HCT116 (cell line): ENCODE data around the gene MXI1. TPM values are rescaled to one million over a fixed set of nuclear protein-coding genes. Genes with fewer than 3 reads are reported as not detected.

Experiments
- ATAC-seq: fragments of 200-7000 bp; cut with Tn5 transposase; 2 replicates; pipeline ENCODE4 v1.9.1; 2020; ENCODE audit warnings: mild to moderate bottlenecking, moderate library complexity
- BruUV-seq: library from RNA; stranded (reverse); fragments of 400-500 nt; replicated peaks from 2 replicates; lab custom pipeline; 2021; lab: Mats Ljungman, UMichigan
- CTCF ChIA-PET: fragments of 300-600 bp; sonication (Branson Sonifier 250); formaldehyde crosslinking; loops from one replicate; lab custom pipeline; 2021; ENCODE audit warnings: antibody characterized with exemption; lab: Charles Lee
- POLR2A ChIA-PET: fragments of 300-600, 350-600 bp; sonication (Branson Sonifier 250); formaldehyde crosslinking; loops from one replicate; lab custom pipeline; 2021; ENCODE audit warnings: antibody characterized with exemption; lab: Charles Lee
- RAD21 ChIA-PET, 2 experiments: fragments of 300-600 bp; sonication (Branson Sonifier 250); formaldehyde crosslinking; loops; one replicate each; lab custom pipeline; 2023; ENCODE audit warnings: low total read pairs in 2 of 2; ENCODE audit not compliant: uncharacterized antibody in 2 of 2, unreplicated experiment in 2 of 2, low non-redundant PET in 1 of 2; lab: Charles Lee
- DNase-seq: peaks from one replicate; pipeline ENCODE4 v3.0.0-alpha.2; 2010; ENCODE audit warnings: low read depth, low spot score
- H2AFZ ChIP-seq: fragments of 200-600 bp; shearing (Covaris generic), sonication (generic); 2 replicates; pipeline ENCODE4 v1.6.1; 2017; ENCODE audit warnings: low read depth, mixed run types, mixed read lengths, antibody characterized with exemption, low read length; ENCODE audit not compliant: poor library complexity, severe bottlenecking
- H3K27ac ChIP-seq: 2 replicates; pipeline ENCODE4 v1.5.1; 2012; ENCODE audit warnings: low read depth, low read length
- H3K27me3 ChIP-seq: fragments of 200-600 bp; sonication (generic); 2 replicates; pipeline ENCODE4 v1.6.1; 2016; ENCODE audit warnings: mixed run types, low read length, mixed read lengths; ENCODE audit not compliant: insufficient read depth
- H3K36me3 ChIP-seq, 2 experiments: fragments of 200-500 bp in 1 of 2; fragments of 200-600 bp in 1 of 2; sonication (Bioruptor generic) in 1 of 2; sonication (generic) in 1 of 2; 2 replicates each; pipeline versions ENCODE4 v1.5.1 to v1.6.1; 2014 to 2016; ENCODE audit warnings: low read length in 2 of 2, inconsistent platforms in 1 of 2, mixed read lengths in 1 of 2, mixed run types in 1 of 2; ENCODE audit not compliant: insufficient read depth in 2 of 2, control insufficient read depth in 1 of 2
- H3K4me1 ChIP-seq, 2 experiments: fragments of 200-600 bp in 1 of 2; sonication (generic) in 1 of 2; 2 replicates each; pipeline versions ENCODE4 v1.5.1 to v1.6.1; 2012 to 2017; ENCODE audit warnings: low read length in 2 of 2, inconsistent platforms in 1 of 2, mild to moderate bottlenecking in 1 of 2, mixed read lengths in 1 of 2, mixed run types in 1 of 2, moderate library complexity in 1 of 2; ENCODE audit not compliant: insufficient read depth in 2 of 2, control insufficient read depth in 1 of 2
- H3K4me2 ChIP-seq: fragments of 200-600 bp; sonication (generic); 2 replicates; pipeline ENCODE4 v1.6.1; 2017; ENCODE audit warnings: mixed run types, low read length, mixed read lengths
- H3K4me3 ChIP-seq, 2 experiments: fragments of 200-600 bp in 1 of 2; sonication (generic) in 1 of 2; replicated peaks in 1 of 2; 2 replicates each; pipeline ENCODE4 v1.5.1; 2011 to 2016; ENCODE audit warnings: low read length in 2 of 2, control low read depth in 1 of 2, low read depth in 1 of 2, mild to moderate bottlenecking in 1 of 2, mixed read lengths in 1 of 2, mixed run types in 1 of 2
- H3K79me2 ChIP-seq: fragments of 200-600 bp; sonication (generic); 2 replicates; pipeline ENCODE4 v1.6.1; 2017; ENCODE audit warnings: mild to moderate bottlenecking, mixed run types, low read length, moderate library complexity, mixed read lengths; ENCODE audit not compliant: insufficient read depth
- H3K9ac ChIP-seq: fragments of 200-600 bp; sonication (generic); 2 replicates; pipeline ENCODE4 v1.6.1; 2016; ENCODE audit warnings: low read length, mixed read lengths
- H3K9me2 ChIP-seq: fragments of 200-600 bp; sonication (generic), shearing (Covaris generic); 2 replicates; pipeline ENCODE4 v1.6.1; 2017; ENCODE audit warnings: mixed run types, mild to moderate bottlenecking, moderate library complexity; ENCODE audit not compliant: insufficient read depth
- H3K9me3 ChIP-seq, 2 experiments: fragments of 200-500 bp in 1 of 2; fragments of 200-600 bp in 1 of 2; sonication (Bioruptor generic) in 1 of 2; sonication (generic) in 1 of 2; 2 replicates each; pipeline ENCODE4 v1.6.1; 2014 to 2017; ENCODE audit warnings: low read length in 2 of 2, mixed read lengths in 2 of 2, inconsistent platforms in 1 of 2, low read depth in 1 of 2, mild to moderate bottlenecking in 1 of 2, mixed run types in 1 of 2, moderate library complexity in 1 of 2; ENCODE audit not compliant: control insufficient read depth in 1 of 2, insufficient read depth in 1 of 2
- H4K20me1 ChIP-seq: fragments of 200-600 bp; sonication (generic), shearing (Covaris generic); 2 replicates; pipeline ENCODE4 v1.6.1; 2017; ENCODE audit warnings: mixed run types, mild to moderate bottlenecking, moderate library complexity; ENCODE audit not compliant: insufficient read depth
- ATF3 ChIP-seq: IDR thresholded peaks from 2 replicates; pipeline ENCODE4 v1.6.1; 2012
- CBX3 ChIP-seq: IDR thresholded peaks from 2 replicates; pipeline ENCODE4 v1.6.1; 2012; ENCODE audit warnings: low read depth
- CEBPB ChIP-seq: IDR thresholded peaks from 2 replicates; pipeline ENCODE4 v1.6.1; 2012; ENCODE audit warnings: low read depth
- EGR1 ChIP-seq: IDR thresholded peaks from 2 replicates; pipeline ENCODE4 v1.6.1; 2012; ENCODE audit warnings: low read depth
- ELF1 ChIP-seq: IDR thresholded peaks from 2 replicates; pipeline ENCODE4 v1.6.1; 2012; ENCODE audit warnings: low read depth, borderline replicate concordance
- EZH2 ChIP-seq: fragments of 200-600 bp; sonication (generic); IDR thresholded peaks from 2 replicates; pipeline ENCODE4 v1.6.1; 2017; ENCODE audit warnings: antibody characterized with exemption, mixed run types
- EZH2phosphoT487 ChIP-seq: fragments of 200-600 bp; IDR thresholded peaks from 2 replicates; pipeline ENCODE4 v1.6.1; 2018; ENCODE audit warnings: antibody characterized with exemption, borderline replicate concordance
- FOSL1 ChIP-seq: IDR thresholded peaks from 2 replicates; pipeline ENCODE4 v1.6.1; 2012; ENCODE audit warnings: low read depth
- JUND ChIP-seq: IDR thresholded peaks from 2 replicates; pipeline ENCODE4 v1.6.1; 2012
- POLR2A ChIP-seq: IDR thresholded peaks from 2 replicates; pipeline ENCODE4 v1.7.0; 2011; ENCODE audit warnings: borderline replicate concordance; ENCODE audit not compliant: insufficient read depth, insufficient read length; ENCODE audit errors: extremely low read depth
- POLR2AphosphoS5 ChIP-seq: IDR thresholded peaks from 2 replicates; pipeline ENCODE4 v1.6.1; 2011; ENCODE audit warnings: mild to moderate bottlenecking, low read depth, low read length, moderate library complexity
- RAD21 ChIP-seq: IDR thresholded peaks from 2 replicates; pipeline ENCODE4 v1.6.1; 2012; ENCODE audit warnings: low read depth, mild to moderate bottlenecking
- REST ChIP-seq: IDR thresholded peaks from 2 replicates; pipeline ENCODE4 v1.6.1; 2012; ENCODE audit warnings: low read depth
- SIN3A ChIP-seq: IDR thresholded peaks from 2 replicates; pipeline ENCODE4 v1.6.1; 2012; ENCODE audit warnings: low read depth
- SP1 ChIP-seq: IDR thresholded peaks from 2 replicates; pipeline ENCODE4 v1.6.1; 2012; ENCODE audit warnings: low read depth
- SRF ChIP-seq: IDR thresholded peaks from 2 replicates; pipeline ENCODE4 v1.6.1; 2012; ENCODE audit warnings: low read depth
- TCF7L2 ChIP-seq: IDR thresholded peaks from 2 replicates; pipeline ENCODE4 v1.7.0; 2011; ENCODE audit warnings: borderline replicate concordance, inconsistent platforms; ENCODE audit not compliant: insufficient read depth, insufficient read length; ENCODE audit errors: extremely low read depth
- YY1 ChIP-seq: IDR thresholded peaks from 2 replicates; pipeline ENCODE4 v1.6.1; 2011; ENCODE audit warnings: low read length, low read depth, moderate library complexity, mild to moderate bottlenecking; ENCODE audit not compliant: insufficient replicate concordance; ENCODE audit errors: extremely low read depth
- ZFX ChIP-seq: fragments of 450-650 bp; IDR thresholded peaks from 2 replicates; pipeline ENCODE4 v1.6.1; 2017
- ZNF274 ChIP-seq: fragments of 200-500 bp; sonication (Bioruptor generic); IDR thresholded peaks from 2 replicates; pipeline ENCODE4 v1.6.1; 2014; ENCODE audit warnings: mild to moderate bottlenecking, low read depth, low read length, inconsistent platforms
- intact Hi-C: fragments of 100-400 bp; cut with micrococcal nuclease; formaldehyde crosslinking; loops from 2 replicates; pipeline ENCODE4 v1.10.0; 2022
- total RNA-seq: library from RNA; stranded (reverse); gene quantifications from one replicate; pipeline ENCODE4 v1.2.1, GENCODE V29; 2021; ENCODE audit not compliant: unreplicated experiment

MXI1 gene
- total RNA-seq, 1 experiment from 2014 or later, result 57.0 TPM

- no peak overlapping the region for H2AFZ ChIP-seq
- no peaks in the 10 kb centered on the region for H3K27me3 ChIP-seq
- H3K4me1 ChIP-seq, result no peaks in the 10 kb centered on the region
- no peak overlapping the region for H3K9ac ChIP-seq
- intact Hi-C loops, result no loop called here
- no peaks in the 10 kb centered on the region for H4K20me1 ChIP-seq
- no peak overlapping the region for H3K4me2 ChIP-seq
- ChIA-PET POLR2A (interaction anchor here (0.5 kb wide), 1 partner anchor 32 kb away, joined by 4 read pairs; no protein-coding TSS in a partner anchor), RAD21 (no interaction called here), CTCF (interaction anchor here (1.1 kb wide), 1 partner anchor 46 kb away, joined by 3 read pairs; the partner anchor contains the start of gene SMNDC1)
- H3K9me2 ChIP-seq, result no peaks in the 10 kb centered on the region
- H3K36me3 ChIP-seq, result no peaks in the 10 kb centered on the region; a peak in 1 of 4 replicates
- no peak for ATAC-seq
- TF ChIP-seq SP1 (no peak), CEBPB (no peak), SIN3A (no peak)
- H3K27ac ChIP-seq, result no peak overlapping the region
- DNase-seq, result no peak
- no peaks in the 10 kb centered on the region for H3K79me2 ChIP-seq
- H3K4me3 ChIP-seq, result no peak overlapping the region
- no TSS peak for BruUV-seq
- H3K9me3 ChIP-seq, result no peaks in the 10 kb centered on the region
These were observed 51.1 kb downstream of the MXI1 start for GRCh38 chr10:110258542-110258941.

GRCh38 chr10:110259317-110259716, 51.9 kb downstream of the MXI1 start:
- no peak overlapping the region for H3K27ac ChIP-seq
- H3K9me3 ChIP-seq, result no peaks in the 10 kb centered on the region
- ChIA-PET CTCF (interaction anchor here (1.1 kb wide), 1 partner anchor 46 kb away, joined by 3 read pairs; the partner anchor contains the start of gene SMNDC1), POLR2A (no interaction called here), RAD21 (no interaction called here)
- H3K4me2 ChIP-seq, result no peak overlapping the region
- H3K4me3 ChIP-seq, result no peak overlapping the region
- no peaks in the 10 kb centered on the region for H3K4me1 ChIP-seq
- DNase-seq (no peak), ATAC-seq (no peak)
- no peaks in the 10 kb centered on the region for H3K79me2 ChIP-seq
- H3K27me3 ChIP-seq, result no peaks in the 10 kb centered on the region
- no peaks in the 10 kb centered on the region for H3K9me2 ChIP-seq
- no peaks in the 10 kb centered on the region for H4K20me1 ChIP-seq
- BruUV-seq, result no TSS peak
- no peak overlapping the region for H2AFZ ChIP-seq
- intact Hi-C loops, result no loop called here
- no peak overlapping the region for H3K9ac ChIP-seq
- H3K36me3 ChIP-seq, result no peaks in the 10 kb centered on the region; a peak in 1 of 4 replicates
- no peak for TF ChIP-seq SRF
- TF ChIP-seq POLR2A, result no peak
- TF ChIP-seq RAD21, result no peak
- TF ChIP-seq ATF3, result no peak
- no peak for TF ChIP-seq EZH2
- no peak for TF ChIP-seq TCF7L2
- no peak for TF ChIP-seq SIN3A
- TF ChIP-seq YY1, result no peak
- no peak for TF ChIP-seq ZFX
- TF ChIP-seq JUND, result no peak
- no peak for TF ChIP-seq ZNF274
- TF ChIP-seq FOSL1, result no peak
- TF ChIP-seq REST, result no peak
- TF ChIP-seq CBX3, result no peak
- TF ChIP-seq EZH2phosphoT487, result no peak
- TF ChIP-seq EGR1, result no peak
- TF ChIP-seq ELF1, result no peak
- no peak for TF ChIP-seq POLR2AphosphoS5
